ENCODE measurements around the gene CYP4A22. TPM values are rescaled to one million over a fixed set of nuclear protein-coding genes. Genes with fewer than 3 reads are reported as not detected.
"Not testable (repeated sequence)": the region's sequence is repeated elsewhere in the genome, so short reads cannot be mapped to it uniquely, and the experiment has no call there.

Gene CYP4A22
- total RNA-seq, 1 donor from 2014 or later, result not detected

- not testable (repeated sequence) for H3K4me1 ChIP-seq (ENCODE audit: control insufficient read depth in 3 of 3, insufficient read depth in 3 of 3, low read length in 3 of 3); H3K27ac ChIP-seq (ENCODE audit: low read depth, low read length); H3K9me3 ChIP-seq (ENCODE audit: control insufficient read depth in 3 of 3, low read length in 3 of 3); H3K4me3 ChIP-seq (ENCODE audit: low read length in 3 of 3); H3K9ac ChIP-seq (ENCODE audit: low read depth in 1 of 3, low read length in 3 of 3); H3K36me3 ChIP-seq (ENCODE audit: control insufficient read depth in 3 of 3, insufficient read depth in 3 of 3, low read length in 3 of 3); H3K27me3 ChIP-seq (ENCODE audit: control insufficient read depth in 3 of 3, insufficient read depth in 3 of 3, low read length in 3 of 3)
These were observed 11.9 kb downstream of the CYP4A22 start for GRCh38 chr1:47149162-47149561.

- H3K9me3 ChIP-seq (ENCODE audit: control insufficient read depth in 3 of 3, low read length in 3 of 3); H3K4me3 ChIP-seq (ENCODE audit: low read length in 3 of 3); H3K27me3 ChIP-seq (ENCODE audit: control insufficient read depth in 3 of 3, insufficient read depth in 3 of 3, low read length in 3 of 3); H3K4me1 ChIP-seq (ENCODE audit: control insufficient read depth in 3 of 3, insufficient read depth in 3 of 3, low read length in 3 of 3); H3K27ac ChIP-seq (ENCODE audit: low read depth, low read length); H3K9ac ChIP-seq (ENCODE audit: low read depth in 1 of 3, low read length in 3 of 3); H3K36me3 ChIP-seq (ENCODE audit: control insufficient read depth in 3 of 3, insufficient read depth in 3 of 3, low read length in 3 of 3): not testable (repeated sequence)
These were observed 19.2 kb downstream of the CYP4A22 start for GRCh38 chr1:47156457-47156856.

- H3K27ac ChIP-seq (ENCODE audit: low read depth, low read length); H3K9me3 ChIP-seq (ENCODE audit: control insufficient read depth in 3 of 3, low read length in 3 of 3); H3K4me3 ChIP-seq (ENCODE audit: low read length in 3 of 3); H3K9ac ChIP-seq (ENCODE audit: low read depth in 1 of 3, low read length in 3 of 3); H3K27me3 ChIP-seq (ENCODE audit: control insufficient read depth in 3 of 3, insufficient read depth in 3 of 3, low read length in 3 of 3); H3K4me1 ChIP-seq (ENCODE audit: control insufficient read depth in 3 of 3, insufficient read depth in 3 of 3, low read length in 3 of 3); H3K36me3 ChIP-seq (ENCODE audit: control insufficient read depth in 3 of 3, insufficient read depth in 3 of 3, low read length in 3 of 3): not testable (repeated sequence)
These were observed 20.7 kb downstream of the CYP4A22 start for GRCh38 chr1:47157957-47158356.

GRCh38 chr1:47160716-47161115 lies 23.5 kb downstream of the CYP4A22 start:
- Histone ChIP-seq H3K9ac (ENCODE audit: low read depth in 1 of 3, low read length in 3 of 3) (no peak overlapping the region), H3K4me1 (ENCODE audit: control insufficient read depth in 3 of 3, insufficient read depth in 3 of 3, low read length in 3 of 3) (no peaks in the 10 kb centered on the region), H3K9me3 (ENCODE audit: control insufficient read depth in 3 of 3, low read length in 3 of 3) (no peaks in the 10 kb centered on the region), H3K27ac (ENCODE audit: low read depth, low read length) (no peak overlapping the region), H3K4me3 (ENCODE audit: low read length in 3 of 3) (no peak overlapping the region), H3K36me3 (ENCODE audit: control insufficient read depth in 3 of 3, insufficient read depth in 3 of 3, low read length in 3 of 3) (no peaks in the 10 kb centered on the region), H3K27me3 (ENCODE audit: control insufficient read depth in 3 of 3, insufficient read depth in 3 of 3, low read length in 3 of 3) (no peaks in the 10 kb centered on the region)

- Histone ChIP-seq H3K9me3 (ENCODE audit: control insufficient read depth in 3 of 3, low read length in 3 of 3) (no peaks in the 10 kb centered on the region), H3K9ac (ENCODE audit: low read depth in 1 of 3, low read length in 3 of 3) (no peak overlapping the region), H3K27me3 (ENCODE audit: control insufficient read depth in 3 of 3, insufficient read depth in 3 of 3, low read length in 3 of 3) (no peaks in the 10 kb centered on the region)
These were observed 24.2 kb downstream of the CYP4A22 start for GRCh38 chr1:47161298-47162040.

GRCh38 chr1:47164552-47164951 lies 27.3 kb downstream of the CYP4A22 start:
- H3K9ac ChIP-seq (ENCODE audit: low read depth in 1 of 3, low read length in 3 of 3), result no peak overlapping the region
- H3K36me3 ChIP-seq (ENCODE audit: control insufficient read depth in 3 of 3, insufficient read depth in 3 of 3, low read length in 3 of 3), result no peaks in the 10 kb centered on the region
- no peak overlapping the region for H3K27ac ChIP-seq (ENCODE audit: low read depth, low read length)
- H3K27me3 ChIP-seq (ENCODE audit: control insufficient read depth in 3 of 3, insufficient read depth in 3 of 3, low read length in 3 of 3), result no peaks in the 10 kb centered on the region
- no peaks in the 10 kb centered on the region for H3K9me3 ChIP-seq (ENCODE audit: control insufficient read depth in 3 of 3, low read length in 3 of 3)
- no peak overlapping the region for H3K4me3 ChIP-seq (ENCODE audit: low read length in 3 of 3)
- H3K4me1 ChIP-seq (ENCODE audit: control insufficient read depth in 3 of 3, insufficient read depth in 3 of 3, low read length in 3 of 3), result no peaks in the 10 kb centered on the region

More at GRCh38 chr1:47161298-47162040, 24.2 kb downstream of the CYP4A22 start:
- no peaks in the 10 kb centered on the region for H3K36me3 ChIP-seq (ENCODE audit: control insufficient read depth in 3 of 3, insufficient read depth in 3 of 3, low read length in 3 of 3)
- H3K27ac ChIP-seq (ENCODE audit: low read depth, low read length), result no peak overlapping the region
- no peak overlapping the region for H3K4me3 ChIP-seq (ENCODE audit: low read length in 3 of 3)
- H3K4me1 ChIP-seq (ENCODE audit: control insufficient read depth in 3 of 3, insufficient read depth in 3 of 3, low read length in 3 of 3), result no peaks in the 10 kb centered on the region

GRCh38 chr1:47172782-47173181 lies 35.5 kb downstream of the CYP4A22 start:
- Histone ChIP-seq H3K9ac (ENCODE audit: low read depth in 1 of 3, low read length in 3 of 3) (no peak overlapping the region), H3K4me3 (ENCODE audit: low read length in 3 of 3) (no peak overlapping the region), H3K4me1 (ENCODE audit: control insufficient read depth in 3 of 3, insufficient read depth in 3 of 3, low read length in 3 of 3) (no peaks in the 10 kb centered on the region), H3K36me3 (ENCODE audit: control insufficient read depth in 3 of 3, insufficient read depth in 3 of 3, low read length in 3 of 3) (no peaks in the 10 kb centered on the region), H3K27me3 (ENCODE audit: control insufficient read depth in 3 of 3, insufficient read depth in 3 of 3, low read length in 3 of 3) (no peaks in the 10 kb centered on the region), H3K27ac (ENCODE audit: low read depth, low read length) (no peak overlapping the region), H3K9me3 (ENCODE audit: control insufficient read depth in 3 of 3, low read length in 3 of 3) (peaks cover 0 to 3% (median 0%) of the 10 kb centered on the region in 3 donors)

- no peak overlapping the region for H3K9ac ChIP-seq (ENCODE audit: low read depth in 1 of 3, low read length in 3 of 3)
- H3K27me3 ChIP-seq (ENCODE audit: control insufficient read depth in 3 of 3, insufficient read depth in 3 of 3, low read length in 3 of 3), result no peaks in the 10 kb centered on the region
- H3K4me1 ChIP-seq (ENCODE audit: control insufficient read depth in 3 of 3, insufficient read depth in 3 of 3, low read length in 3 of 3), result peaks cover 5 to 10% (median 9%) of the 10 kb centered on the region in 3 donors
- H3K27ac ChIP-seq (ENCODE audit: low read depth, low read length), result no peak overlapping the region
- H3K4me3 ChIP-seq (ENCODE audit: low read length in 3 of 3), result no peak overlapping the region
- no peaks in the 10 kb centered on the region for H3K36me3 ChIP-seq (ENCODE audit: control insufficient read depth in 3 of 3, insufficient read depth in 3 of 3, low read length in 3 of 3)
- peaks cover 0 to 3% (median 0%) of the 10 kb centered on the region in 3 donors for H3K9me3 ChIP-seq (ENCODE audit: control insufficient read depth in 3 of 3, low read length in 3 of 3)
These were observed 37.4 kb downstream of the CYP4A22 start for GRCh38 chr1:47174656-47175020.

- Histone ChIP-seq H3K9me3 (ENCODE audit: control insufficient read depth in 3 of 3, low read length in 3 of 3) (peaks cover 0 to 3% (median 0%) of the 10 kb centered on the region in 3 donors), H3K27ac (ENCODE audit: low read depth, low read length) (no peak overlapping the region), H3K9ac (ENCODE audit: low read depth in 1 of 3, low read length in 3 of 3) (no peak overlapping the region), H3K4me3 (ENCODE audit: low read length in 3 of 3) (no peak overlapping the region), H3K27me3 (ENCODE audit: control insufficient read depth in 3 of 3, insufficient read depth in 3 of 3, low read length in 3 of 3) (peaks cover 3 to 5% (median 4%) of the 10 kb centered on the region in 3 donors), H3K36me3 (ENCODE audit: control insufficient read depth in 3 of 3, insufficient read depth in 3 of 3, low read length in 3 of 3) (no peaks in the 10 kb centered on the region), H3K4me1 (ENCODE audit: control insufficient read depth in 3 of 3, insufficient read depth in 3 of 3, low read length in 3 of 3) (peaks cover 12 to 16% (median 16%) of the 10 kb centered on the region in 3 donors)
These were observed 38.1 kb downstream of the CYP4A22 start for GRCh38 chr1:47175227-47175934.

- H3K9ac ChIP-seq (ENCODE audit: low read depth in 1 of 3, low read length in 3 of 3), result no peak overlapping the region
- H3K36me3 ChIP-seq (ENCODE audit: control insufficient read depth in 3 of 3, insufficient read depth in 3 of 3, low read length in 3 of 3), result no peaks in the 10 kb centered on the region
- no peaks in the 10 kb centered on the region for H3K9me3 ChIP-seq (ENCODE audit: control insufficient read depth in 3 of 3, low read length in 3 of 3)
- H3K27ac ChIP-seq (ENCODE audit: low read depth, low read length), result no peak overlapping the region
- peaks cover 12 to 19% (median 16%) of the 10 kb centered on the region in 3 donors for H3K4me1 ChIP-seq (ENCODE audit: control insufficient read depth in 3 of 3, insufficient read depth in 3 of 3, low read length in 3 of 3)
- H3K27me3 ChIP-seq (ENCODE audit: control insufficient read depth in 3 of 3, insufficient read depth in 3 of 3, low read length in 3 of 3), result peaks cover 9 to 25% (median 21%) of the 10 kb centered on the region in 3 donors
- H3K4me3 ChIP-seq (ENCODE audit: low read length in 3 of 3), result no peak overlapping the region
These were observed 40.8 kb downstream of the CYP4A22 start for GRCh38 chr1:47178020-47178419.
